Vagina (tissue), 2 donors: Measurements from ENCODE around the gene BMP2K. TPM values are rescaled to one million over a fixed set of nuclear protein-coding genes. Genes with fewer than 3 reads are reported as not detected.

ENCODE experiments used
- DNase-seq, 2 donors: peaks; one replicate each; pipeline ENCODE4 v3.0.0-alpha.2; 2017; ENCODE audit errors: extremely low spot score in 2 of 2
- H3K27ac ChIP-seq: fragments of 200-600 bp; sonication (generic); one replicate; pipeline ENCODE4 v1.5.1; 2019
- H3K27me3 ChIP-seq: fragments of 200-600 bp; sonication (generic); one replicate; pipeline ENCODE4 v1.5.1; 2019
- H3K36me3 ChIP-seq, 2 donors: fragments of 200-600 bp; sonication (generic); one replicate each; pipeline ENCODE4 v1.5.1; 2017 to 2019
- H3K4me1 ChIP-seq: fragments of 200-600 bp; sonication (generic); one replicate; pipeline ENCODE4 v1.5.1; 2019
- H3K4me3 ChIP-seq, 2 donors: fragments of 200-600 bp; sonication (generic); 1 replicate in 1 of 2; 2 replicates in 1 of 2; pipeline ENCODE4 v1.5.1; 2016 to 2019
- H3K9me3 ChIP-seq: fragments of 200-600 bp; sonication (generic); one replicate; pipeline ENCODE4 v1.5.1; 2019
- POLR2A ChIP-seq, 2 donors: fragments of 450-650 bp; IDR thresholded peaks; one replicate each; pipeline ENCODE4 v1.6.1; 2017; ENCODE audit warnings: antibody characterized with exemption in 2 of 2, mild to moderate bottlenecking in 2 of 2, moderate library complexity in 2 of 2
- POLR2AphosphoS5 ChIP-seq, 2 donors: sonication (generic); formaldehyde crosslinking; IDR thresholded peaks; one replicate each; pipeline ENCODE4 v1.9.0; 2017; ENCODE audit warnings: antibody characterized with exemption in 2 of 2, mild to moderate bottlenecking in 2 of 2, low read depth in 1 of 2; ENCODE audit not compliant: insufficient read depth in 1 of 2
- intact Hi-C: fragments of 100-400 bp; cut with DNase I; formaldehyde crosslinking; loops from one replicate; pipeline ENCODE4 v1.15.1; 2023
- total RNA-seq: library from RNA; depleted of rRNA; stranded (reverse); fragments of >200 nt; gene quantifications from one replicate; pipeline ENCODE4 v1.2.3, GENCODE V29; 2016
- TF ChIP-seq, protein P1 (sequence below), 3 experiments: fragments of 450-650 bp in 2 of 3; fragments of 200-600 bp in 1 of 3; sonication (generic) in 1 of 3; IDR thresholded peaks; one replicate each; pipeline ENCODE4 v1.5.1; 2017 to 2019; ENCODE audit warnings: antibody characterized with exemption in 3 of 3, mild to moderate bottlenecking in 2 of 3, moderate library complexity in 2 of 3

BMP2K gene
- total RNA-seq, 1 donor from 2014 or later = 34.9 TPM

DNA sequence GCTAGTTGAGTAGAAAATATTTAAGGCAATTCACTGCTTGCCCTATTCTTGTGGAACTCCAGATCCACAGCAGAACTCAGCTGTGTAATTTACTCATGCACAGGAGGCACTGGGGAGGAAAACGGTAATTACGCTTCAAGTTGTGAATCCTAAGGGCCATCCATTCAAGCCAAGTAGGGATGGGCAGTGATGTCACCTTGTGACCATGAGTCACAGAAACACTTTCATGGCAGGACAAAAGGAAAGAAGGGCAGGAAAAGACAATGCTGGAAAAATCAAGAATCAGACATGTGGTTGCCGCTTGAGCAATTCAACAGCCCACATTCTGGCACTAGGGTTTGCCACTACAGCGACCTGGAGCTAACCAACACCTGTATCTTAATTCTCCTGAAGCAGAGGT is 161.7 kb downstream of the BMP2K start:
- H3K4me1 ChIP-seq = peaks cover 33% of the 10 kb centered on the region
- intact Hi-C loops = no loop called here
- H3K27me3 ChIP-seq = no peaks in the 10 kb centered on the region
- H3K36me3 ChIP-seq = no peaks in the 10 kb centered on the region
- DNase-seq = no peak
- no peaks in the 10 kb centered on the region for H3K9me3 ChIP-seq
- peak overlapping the region in 1 of 2 donors; percentile 88 for H3K4me3 ChIP-seq
- no peak overlapping the region for H3K27ac ChIP-seq
- TF ChIP-seq POLR2A (IDR thresholded peaks at IDR 0.05) (no peak), POLR2AphosphoS5 (IDR thresholded peaks at IDR 0.05; ENCODE audit: insufficient read depth in 1 of 2, low read depth in 1 of 2) (no peak)
- TF ChIP-seq, protein P1, sequence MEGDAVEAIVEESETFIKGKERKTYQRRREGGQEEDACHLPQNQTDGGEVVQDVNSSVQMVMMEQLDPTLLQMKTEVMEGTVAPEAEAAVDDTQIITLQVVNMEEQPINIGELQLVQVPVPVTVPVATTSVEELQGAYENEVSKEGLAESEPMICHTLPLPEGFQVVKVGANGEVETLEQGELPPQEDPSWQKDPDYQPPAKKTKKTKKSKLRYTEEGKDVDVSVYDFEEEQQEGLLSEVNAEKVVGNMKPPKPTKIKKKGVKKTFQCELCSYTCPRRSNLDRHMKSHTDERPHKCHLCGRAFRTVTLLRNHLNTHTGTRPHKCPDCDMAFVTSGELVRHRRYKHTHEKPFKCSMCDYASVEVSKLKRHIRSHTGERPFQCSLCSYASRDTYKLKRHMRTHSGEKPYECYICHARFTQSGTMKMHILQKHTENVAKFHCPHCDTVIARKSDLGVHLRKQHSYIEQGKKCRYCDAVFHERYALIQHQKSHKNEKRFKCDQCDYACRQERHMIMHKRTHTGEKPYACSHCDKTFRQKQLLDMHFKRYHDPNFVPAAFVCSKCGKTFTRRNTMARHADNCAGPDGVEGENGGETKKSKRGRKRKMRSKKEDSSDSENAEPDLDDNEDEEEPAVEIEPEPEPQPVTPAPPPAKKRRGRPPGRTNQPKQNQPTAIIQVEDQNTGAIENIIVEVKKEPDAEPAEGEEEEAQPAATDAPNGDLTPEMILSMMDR (IDR thresholded peaks at IDR 0.05) = no peak

DNA sequence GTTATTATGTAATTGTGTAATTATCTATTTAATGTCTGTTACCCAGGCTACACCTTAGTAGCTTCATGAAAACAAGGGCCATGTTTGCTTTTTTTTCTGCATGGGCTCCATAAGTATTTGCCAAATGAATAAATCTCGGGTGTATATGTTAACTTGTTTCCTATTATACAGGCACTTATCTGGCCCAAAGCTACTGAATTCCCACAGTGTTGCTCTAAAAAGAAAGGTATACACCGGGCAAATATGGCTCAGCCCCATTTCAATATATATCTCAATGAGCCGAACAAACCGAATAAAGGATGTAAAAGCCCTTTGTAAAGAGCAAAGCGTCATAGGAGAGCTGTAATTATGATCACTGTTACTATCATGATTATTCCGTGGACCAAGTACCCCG is 162.3 kb downstream of the BMP2K start:
- DNase-seq = no peak
- H3K27me3 ChIP-seq = no peaks in the 10 kb centered on the region
- H3K4me3 ChIP-seq = peak overlapping the region; percentile 88 to 94
- no peaks in the 10 kb centered on the region for H3K36me3 ChIP-seq
- TF ChIP-seq, protein P1 (IDR thresholded peaks at IDR 0.05) = no peak
- no peak for TF ChIP-seq POLR2A (IDR thresholded peaks at IDR 0.05)
- no peak for TF ChIP-seq POLR2AphosphoS5 (IDR thresholded peaks at IDR 0.05; ENCODE audit: insufficient read depth in 1 of 2, low read depth in 1 of 2)
- H3K4me1 ChIP-seq = peaks cover 33% of the 10 kb centered on the region
- intact Hi-C loops = no loop called here
- no peaks in the 10 kb centered on the region for H3K9me3 ChIP-seq
- H3K27ac ChIP-seq = peak overlapping the region; percentile 87

DNA sequence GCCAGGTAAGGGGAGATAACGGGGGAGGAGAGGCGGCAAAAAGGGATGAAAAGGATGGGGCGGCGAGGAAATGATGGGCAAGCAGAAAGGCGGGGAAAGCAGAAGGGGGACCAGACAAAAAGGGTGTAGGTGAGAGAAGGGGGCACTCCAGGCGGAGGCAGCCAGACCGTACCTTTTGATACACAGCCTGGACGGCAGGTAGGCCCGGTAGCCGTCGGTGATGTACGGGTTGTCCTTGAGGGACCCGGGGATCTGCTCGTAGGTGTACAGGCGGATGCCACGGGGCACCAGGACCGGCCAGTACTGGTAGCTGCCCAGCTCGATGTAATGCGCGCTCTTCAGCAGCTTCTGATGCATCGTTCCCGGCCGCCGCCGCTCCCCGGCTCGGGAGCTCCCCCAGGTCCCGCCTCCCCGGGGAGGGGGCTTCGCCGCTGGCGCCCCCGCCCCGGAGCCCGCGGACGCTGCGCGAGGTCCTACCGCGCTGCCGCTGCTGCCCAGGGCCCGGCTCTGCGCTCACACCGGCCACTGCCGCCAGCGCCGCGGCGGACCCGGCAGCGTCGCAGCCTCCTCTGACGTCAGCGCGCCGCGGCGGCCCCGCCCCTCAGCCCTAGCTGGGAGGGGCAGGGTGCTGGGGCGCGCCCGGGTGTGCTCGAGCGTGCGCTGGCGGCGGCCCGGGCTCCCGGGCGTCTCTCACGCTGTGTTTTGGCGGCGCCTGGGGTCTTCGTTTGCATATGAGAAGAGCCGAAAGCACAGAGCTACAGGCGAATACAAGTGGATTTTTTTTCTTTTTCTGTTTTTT is 162.9 kb downstream of the BMP2K start, which contains the start of gene PAQR3:
Gene PAQR3 (minus strand): TSS at position 571 of the 799 bp plus-strand sequence. CDS start 214 bp downstream, at position 357.
- intact Hi-C loops = no loop called here
- peak within 1 kb of the TSS; percentile 87 for H3K27ac ChIP-seq
- no peaks in the 10 kb centered on the region for H3K36me3 ChIP-seq
- H3K9me3 ChIP-seq = no peaks in the 10 kb centered on the region
- no peaks in the 10 kb centered on the region for H3K27me3 ChIP-seq
- no peak for DNase-seq
- peaks cover 33% of the 10 kb centered on the region for H3K4me1 ChIP-seq
- H3K4me3 ChIP-seq = peak within 1 kb of the TSS; percentile 88 to 94
- TF ChIP-seq POLR2A (IDR thresholded peaks at IDR 0.05) = peak; percentile 50 to 90
- TF ChIP-seq POLR2AphosphoS5 (IDR thresholded peaks at IDR 0.05; ENCODE audit: insufficient read depth in 1 of 2, low read depth in 1 of 2) = no peak
- TF ChIP-seq, protein P1 (IDR thresholded peaks at IDR 0.05) = no peak

DNA sequence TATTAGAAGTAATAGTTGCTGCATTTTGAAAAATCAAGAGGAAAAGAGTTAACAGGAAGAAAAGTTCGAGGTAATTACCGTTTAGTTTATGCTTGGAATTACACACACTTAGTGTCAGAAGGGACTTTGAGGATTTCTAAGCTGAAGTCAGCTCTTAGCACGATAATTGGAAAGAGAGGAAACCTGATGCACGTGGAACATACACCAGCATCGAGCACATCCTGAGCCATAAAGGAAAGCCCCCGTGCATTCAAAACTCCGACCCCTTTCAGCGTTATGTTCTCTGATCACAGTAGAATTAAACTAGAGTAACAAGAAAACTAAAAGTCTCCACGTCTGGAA is 163.5 kb downstream of the BMP2K start:
- Histone ChIP-seq H3K27me3 (no peaks in the 10 kb centered on the region), H3K4me1 (peaks cover 33% of the 10 kb centered on the region), H3K27ac (no peak overlapping the region), H3K4me3 (peak overlapping the region; percentile 88 to 94), H3K9me3 (no peaks in the 10 kb centered on the region), H3K36me3 (no peaks in the 10 kb centered on the region)
- intact Hi-C loops = no loop called here
- no peak for DNase-seq
- TF ChIP-seq POLR2AphosphoS5 (IDR thresholded peaks at IDR 0.05; ENCODE audit: insufficient read depth in 1 of 2, low read depth in 1 of 2) (no peak), POLR2A (IDR thresholded peaks at IDR 0.05) (no peak)
- TF ChIP-seq, protein P1 (IDR thresholded peaks at IDR 0.05) = no peak

DNA sequence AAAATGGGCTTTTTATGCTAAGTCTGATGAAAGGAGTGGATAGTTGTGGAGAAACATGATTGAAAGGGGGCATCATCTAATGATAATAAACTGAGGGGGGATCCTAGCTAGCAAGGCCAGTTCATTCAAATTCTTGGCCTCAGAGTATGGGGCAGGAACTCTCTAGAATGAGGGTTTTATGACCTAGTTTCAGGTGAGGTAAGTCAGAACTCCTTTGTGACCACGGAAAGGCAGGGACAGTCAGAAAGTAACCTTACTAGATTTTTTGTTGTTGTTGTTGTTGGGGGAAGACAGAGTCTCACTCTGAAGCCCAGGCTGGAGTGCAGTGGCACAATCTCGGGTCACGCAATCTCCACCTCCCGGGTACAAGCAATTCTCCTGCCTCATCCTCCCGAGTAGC is 164.6 kb downstream of the BMP2K start:
- peaks cover 33% of the 10 kb centered on the region for H3K4me1 ChIP-seq
- H3K4me3 ChIP-seq = no peak overlapping the region
- no peaks in the 10 kb centered on the region for H3K27me3 ChIP-seq
- DNase-seq = no peak
- intact Hi-C loops = no loop called here
- H3K27ac ChIP-seq = no peak overlapping the region
- H3K9me3 ChIP-seq = no peaks in the 10 kb centered on the region
- TF ChIP-seq POLR2A (IDR thresholded peaks at IDR 0.05) (no peak), POLR2AphosphoS5 (IDR thresholded peaks at IDR 0.05; ENCODE audit: insufficient read depth in 1 of 2, low read depth in 1 of 2) (no peak)
- TF ChIP-seq, protein P1 (IDR thresholded peaks at IDR 0.05) = no peak
- H3K36me3 ChIP-seq = no peaks in the 10 kb centered on the region
